Measurements from ENCODE around the gene CTSW.

CTSW gene

GRCh38 chr11:65927904-65928397 is 48.3 kb downstream of the CTSW start:
- peak; percentile 52 to 61 for DNase-seq (ENCODE audit: low read depth in 2 of 2)

- no peak for DNase-seq (ENCODE audit: low read depth in 2 of 2)
These were observed 49.0 kb downstream of the CTSW start for GRCh38 chr11:65928667-65929066.

- DNase-seq (ENCODE audit: low read depth in 2 of 2): no peak
These were observed 52.3 kb downstream of the CTSW start for GRCh38 chr11:65931773-65932557.

- no peak for DNase-seq (ENCODE audit: low read depth in 2 of 2)
These were observed 52.9 kb downstream of the CTSW start for GRCh38 chr11:65932558-65932919.

Measured in stimulated activated CD8-positive, alpha-beta memory T cell treated with anti-CD3 and anti-CD28 coated beads, Interleukin-2, amount 100 ng/mL, for 1 hour (primary cell).